IMR-90 (cell line): ENCODE results near the gene NR6A1. TPM values are rescaled to one million over a fixed set of nuclear protein-coding genes. Genes with fewer than 3 reads are reported as not detected.
A peak's percentile ranks its signal among the peaks of the same experiment; 100 is the strongest.

Experiments
- ATAC-seq: fragments of 200-7000 bp; cut with Tn5 transposase; 2 replicates; pipeline ENCODE4 v1.9.1; 2020; ENCODE audit warnings: low read depth, mild to moderate bottlenecking, moderate library complexity
- BruUV-seq: library from RNA; stranded (reverse); fragments of 400-500 nt; replicated peaks from 2 replicates; lab custom pipeline; 2021; lab: Mats Ljungman, UMichigan
- CTCF ChIA-PET: fragments of 300-600 bp; formaldehyde crosslinking; extraction: SDS; loops from one replicate; lab custom pipeline; 2021; ENCODE audit warnings: antibody characterized with exemption; lab: Yijun Ruan, JAX
- POLR2A ChIA-PET: fragments of 300-600 bp; sonication (Branson Sonifier 250); formaldehyde crosslinking; loops from one replicate; lab custom pipeline; 2022; ENCODE audit warnings: antibody characterized with exemption; ENCODE audit not compliant: unreplicated experiment; lab: Charles Lee
- DNase-seq: peaks from one replicate; pipeline ENCODE4 v3.0.0; 2013
- H2AFZ ChIP-seq: replicated peaks from 2 replicates; pipeline ENCODE3; 2013; ENCODE audit warnings: low read length, mild to moderate bottlenecking; ENCODE audit not compliant: poor library complexity
- H2AK5ac ChIP-seq: 2 replicates; pipeline ENCODE4 v1.6.1; 2013; ENCODE audit warnings: low read depth, low read length, inconsistent platforms
- H2AK9ac ChIP-seq: replicated peaks from 2 replicates; pipeline ENCODE3; 2013; ENCODE audit warnings: mild to moderate bottlenecking, low read depth, low read length, moderate library complexity; ENCODE audit not compliant: poor library complexity
- H2BK120ac ChIP-seq: 2 replicates; pipeline ENCODE4 v1.6.1; 2013; ENCODE audit warnings: low read depth, low read length, inconsistent platforms
- H2BK15ac ChIP-seq: 3 replicates; pipeline ENCODE4 v1.6.1; 2013; ENCODE audit warnings: low read depth, low read length, inconsistent platforms
- H2BK20ac ChIP-seq: 2 replicates; pipeline ENCODE4 v1.6.1; 2013; ENCODE audit warnings: low read depth, mild to moderate bottlenecking, inconsistent platforms, low read length, moderate library complexity
- H2BK5ac ChIP-seq: 2 replicates; pipeline ENCODE4 v1.6.1; 2013; ENCODE audit warnings: mild to moderate bottlenecking, low read depth, low read length, inconsistent platforms; ENCODE audit not compliant: poor library complexity, severe bottlenecking
- H3K14ac ChIP-seq: replicated peaks from 2 replicates; pipeline ENCODE4 v1.6.1; 2013; ENCODE audit warnings: low read depth, low read length, inconsistent platforms
- H3K18ac ChIP-seq: 2 replicates; pipeline ENCODE4 v1.6.1; 2013; ENCODE audit warnings: low read depth, low read length, control low read depth
- H3K23ac ChIP-seq: 2 replicates; pipeline ENCODE4 v1.6.1; 2013; ENCODE audit warnings: low read depth, low read length, inconsistent platforms
- H3K27ac ChIP-seq: 2 replicates; pipeline ENCODE4 v1.5.1; 2013; ENCODE audit warnings: mild to moderate bottlenecking, control low read depth, low read length; ENCODE audit not compliant: insufficient read depth
- H3K27me3 ChIP-seq: 2 replicates; pipeline ENCODE4 v1.6.1; 2013; ENCODE audit warnings: low read length; ENCODE audit not compliant: control insufficient read depth, insufficient read depth
- H3K36me3 ChIP-seq: 2 replicates; pipeline ENCODE4 v1.6.1; 2013; ENCODE audit warnings: low read length, mixed read lengths; ENCODE audit not compliant: control insufficient read depth, insufficient read depth
- H3K4ac ChIP-seq: 2 replicates; pipeline ENCODE4 v1.6.1; 2013; ENCODE audit warnings: low read depth, low read length, inconsistent platforms
- H3K4me1 ChIP-seq: 2 replicates; pipeline ENCODE4 v1.6.1; 2013; ENCODE audit warnings: low read length, mixed read lengths; ENCODE audit not compliant: control insufficient read depth, insufficient read depth
- H3K4me2 ChIP-seq: 2 replicates; pipeline ENCODE4 v1.6.1; 2013; ENCODE audit warnings: low read depth, mild to moderate bottlenecking, control low read depth, low read length, moderate library complexity
- H3K4me3 ChIP-seq: 2 replicates; pipeline ENCODE4 v1.5.1; 2013; ENCODE audit warnings: low read depth, mild to moderate bottlenecking, control low read depth, low read length, moderate library complexity; ENCODE audit not compliant: insufficient read depth
- H3K56ac ChIP-seq: 2 replicates; pipeline ENCODE4 v1.6.1; 2013; ENCODE audit warnings: low read length, inconsistent platforms; ENCODE audit not compliant: insufficient read depth; ENCODE audit errors: extremely low read depth
- H3K79me1 ChIP-seq, 2 experiments: 2 replicates each; pipeline ENCODE4 v1.6.1; 2013; ENCODE audit warnings: low read length in 2 of 2, inconsistent platforms in 1 of 2, low read depth in 1 of 2
- H3K9ac ChIP-seq: 2 replicates; pipeline ENCODE4 v1.6.1; 2013; ENCODE audit warnings: low read depth, low read length, control low read depth
- H3K9me1 ChIP-seq: 2 replicates; pipeline ENCODE4 v1.6.1; 2013; ENCODE audit warnings: low read length, inconsistent platforms; ENCODE audit not compliant: insufficient read depth
- H3K9me3 ChIP-seq: 2 replicates; pipeline ENCODE4 v1.6.1; 2013; ENCODE audit warnings: low read length; ENCODE audit not compliant: control insufficient read depth, insufficient read depth
- H4K20me1 ChIP-seq: 2 replicates; pipeline ENCODE4 v1.6.1; 2013; ENCODE audit warnings: low read length, inconsistent platforms; ENCODE audit not compliant: insufficient read depth
- H4K5ac ChIP-seq: 2 replicates; pipeline ENCODE4 v1.6.1; 2013; ENCODE audit warnings: mild to moderate bottlenecking, low read depth, low read length, control low read depth
- H4K8ac ChIP-seq, 2 experiments: 2 replicates each; pipeline ENCODE4 v1.6.1; 2013; ENCODE audit warnings: low read depth in 2 of 2, low read length in 2 of 2, control low read depth in 1 of 2, inconsistent platforms in 1 of 2
- H4K91ac ChIP-seq: 2 replicates; pipeline ENCODE4 v1.6.1; 2013; ENCODE audit warnings: low read depth, low read length, inconsistent platforms; ENCODE audit not compliant: insufficient read depth
- BHLHE40 ChIP-seq: fragments of 150-350 bp; IDR thresholded peaks from 2 replicates; pipeline ENCODE4 v1.6.1; 2016; ENCODE audit warnings: mild to moderate bottlenecking, low read depth, low read length
- RAD21 ChIP-seq: IDR thresholded peaks from 2 replicates; pipeline ENCODE4 v1.6.1; 2012; ENCODE audit warnings: low read length, improper control_type of control experiment
- WGBS, 2 experiments: methylation state at CpG; one replicate each; pipeline versions ENCODE4 v1.1.5 to v1.1.7; 2013; ENCODE audit warnings: missing lambda C conversion rate in 2 of 2; ENCODE audit not compliant: insufficient read length in 1 of 2; ENCODE audit errors: extremely low coverage in 2 of 2; 5-methylcytosine and 5-hydroxymethylcytosine counted together
- dilution Hi-C: fragments of 300-500 bp; cut with HindIII; formaldehyde crosslinking; loops from one replicate; pipeline ENCODE4 v1.14.3; 2018; ENCODE audit warnings: low sequenced_read_pairs; ENCODE audit not compliant: unreplicated experiment
- in situ Hi-C: fragments of 300-500 bp; cut with MboI; formaldehyde crosslinking; loops from 3 replicates; pipeline ENCODE4 v1.14.3; 2019; ENCODE audit warnings: low sequenced_read_pairs, inconsistent platforms, mixed read lengths
- intact Hi-C: fragments of 100-400 bp; cut with micrococcal nuclease; formaldehyde crosslinking; loops from 2 replicates; pipeline ENCODE4 v1.10.0; 2022
- polyA plus RNA-seq, 3 experiments: library from polyadenylated mRNA; depleted of rRNA; stranded (reverse); fragments of >200 nt; gene quantifications; 2 replicates each; pipeline ENCODE4 v1.2.3, GENCODE V29; 2012; ENCODE audit warnings: low replicate concordance in 1 of 3
- total RNA-seq: library from RNA; depleted of rRNA; stranded (reverse); fragments of >200 nt; gene quantifications from 2 replicates; pipeline ENCODE4 v1.2.3, GENCODE V29; 2012

The NR6A1 gene
- total and polyA plus RNA-seq, 2 of the 4 experiments (the other 2 are of a cell fraction): 0.14 to 0.36 TPM

- POLR2A ChIA-PET: interaction anchor here (0.5 kb wide), 1 partner anchor 45 kb away, joined by 5 read pairs; no protein-coding TSS in a partner anchor
- H3K9me1 ChIP-seq: no peaks in the 10 kb centered on the region
- CTCF ChIA-PET: no interaction called here
Measured at GRCh38 chr9:124489222-124489621, 281.9 kb downstream of the NR6A1 start.

More at GRCh38 chr9:124489222-124489621, 281.9 kb downstream of the NR6A1 start:
- Histone ChIP-seq H3K4me1 (no peaks in the 10 kb centered on the region), H2AFZ (no peak overlapping the region), H3K27me3 (peaks cover 74% of the 10 kb centered on the region), H3K18ac (no peak overlapping the region), H3K4me2 (no peak overlapping the region), H3K4ac (no peak overlapping the region), H3K36me3 (no peaks in the 10 kb centered on the region), H3K56ac (no peak overlapping the region), H2AK9ac (no peak overlapping the region), H4K20me1 (no peaks in the 10 kb centered on the region), H3K9ac (no peak overlapping the region), H3K23ac (no peak overlapping the region), H3K14ac (no peak overlapping the region), H2BK20ac (no peak overlapping the region), H4K91ac (no peak overlapping the region), H4K8ac (no peak overlapping the region), H2BK15ac (no peak overlapping the region), H2BK5ac (no peak overlapping the region), H3K27ac (no peak overlapping the region), H3K9me3 (no peaks in the 10 kb centered on the region), H3K79me1 (no peaks in the 10 kb centered on the region), H2BK120ac (no peak overlapping the region), H3K4me3 (no peak overlapping the region), H2AK5ac (no peak overlapping the region), H4K5ac (no peak overlapping the region)
- TF ChIP-seq RAD21 (no peak), BHLHE40 (peak; percentile 24; the same call in 1 of the 2 replicates)
- ATAC-seq (no peak), DNase-seq (peak; percentile 7)
- WGBS, 2 experiments: 58% methylated on average over 11 of the region's 13 CpGs; no CpG with 5 or more reads in 1 of the 2 experiments
- dilution Hi-C loops (no loop called here), intact Hi-C loops (no loop called here), in situ Hi-C loops (no loop called here)
- no TSS peak for BruUV-seq
